SIG-M5 treated with dmso at 0.1 percent for 504 hours (cell line): Measurements from ENCODE around the gene CLDN20.

ENCODE experiments used
- DNase-seq: peaks from one replicate; lab custom pipeline; 2025; ENCODE audit not compliant: unreplicated experiment; lab: John Stamatoyannopoulos, UW

CLDN20 gene

GRCh38 chr6:155245193-155245592, 18.6 kb upstream of the CLDN20 start:
- no peak for DNase-seq

GRCh38 chr6:155245831-155246230, 18.0 kb upstream of the CLDN20 start:
- DNase-seq = no peak

GRCh38 chr6:155246825-155247224, 17.0 kb upstream of the CLDN20 start:
- no peak for DNase-seq

- DNase-seq = no peak
Observed at GRCh38 chr6:155247618-155248007, 16.2 kb upstream of the CLDN20 start.

DNA sequence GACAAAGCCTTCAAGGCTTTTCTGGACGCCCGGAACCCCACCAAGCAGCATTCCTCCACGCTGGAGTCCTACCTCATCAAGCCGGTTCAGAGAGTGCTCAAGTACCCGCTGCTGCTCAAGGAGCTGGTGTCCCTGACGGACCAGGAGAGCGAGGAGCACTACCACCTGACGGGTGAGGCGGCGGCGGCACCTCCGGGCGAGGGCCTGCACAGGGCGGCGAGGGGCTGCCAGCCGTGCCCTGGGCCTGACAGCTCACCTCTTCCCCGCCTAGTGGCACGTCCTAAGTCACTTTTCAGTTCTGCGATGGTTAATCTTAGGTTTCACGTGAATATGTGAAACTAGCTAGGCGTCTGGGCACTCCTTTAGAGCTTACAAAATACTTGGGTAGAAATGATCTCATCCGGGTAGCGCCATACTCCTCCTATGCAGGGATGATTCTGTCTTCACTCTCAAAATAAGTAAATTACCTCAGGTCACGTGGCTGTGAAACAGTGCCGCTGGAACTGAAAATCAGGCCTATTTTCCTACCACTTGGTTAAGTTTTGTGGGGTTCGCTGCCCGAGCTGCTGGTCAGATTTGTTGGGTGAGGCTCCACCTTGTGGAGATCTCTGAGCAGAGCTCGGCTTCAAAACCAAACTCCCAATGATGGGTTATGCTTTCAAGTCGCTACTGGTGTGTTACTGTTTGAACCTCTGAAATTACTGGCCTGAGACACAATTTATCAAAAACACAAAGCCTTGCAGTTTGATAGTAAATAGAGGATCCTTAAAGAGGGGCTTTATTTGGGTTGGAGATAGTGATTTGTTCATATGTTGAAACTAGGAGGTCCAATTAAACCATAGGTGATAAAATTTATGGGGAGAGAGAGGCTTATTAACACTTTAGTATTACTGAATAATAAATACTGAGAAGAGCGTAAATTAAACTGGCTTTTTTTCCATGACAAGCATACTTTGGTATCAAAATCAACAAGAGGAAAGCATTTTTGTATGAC, 15.5 kb upstream of the CLDN20 start:
- no peak for DNase-seq

DNA sequence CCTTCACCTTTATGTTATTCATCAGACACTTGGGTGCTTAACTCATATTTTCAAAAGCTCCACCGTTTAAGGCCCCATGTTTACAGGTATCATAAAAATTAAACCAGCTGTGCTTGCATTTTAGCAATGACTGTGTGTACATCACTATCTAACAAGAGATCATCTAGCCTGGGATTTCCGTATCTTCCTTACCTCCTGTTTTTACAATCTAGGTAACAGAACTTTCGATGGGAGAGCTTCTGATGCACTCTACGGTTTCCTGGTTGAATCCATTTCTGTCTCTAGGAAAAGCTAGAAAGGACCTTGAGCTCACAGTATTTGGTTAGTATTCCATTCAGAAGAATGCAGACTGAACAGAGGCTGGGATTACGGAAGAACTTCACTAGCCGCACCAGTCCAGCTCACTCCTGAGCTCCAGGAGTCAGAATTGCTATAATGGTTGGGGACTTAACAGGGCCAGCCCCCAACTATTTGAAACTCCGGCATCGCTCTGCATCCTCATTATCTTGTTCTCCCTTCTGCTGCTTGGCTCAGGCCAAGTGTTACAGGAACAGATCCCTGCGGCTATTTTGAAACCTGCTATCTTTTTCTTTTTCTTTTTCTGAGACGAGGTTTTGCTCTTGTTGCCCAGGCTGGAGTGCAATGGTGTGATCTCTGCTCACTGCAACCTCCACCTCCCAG, 13.0 kb upstream of the CLDN20 start:
- no peak for DNase-seq

DNA sequence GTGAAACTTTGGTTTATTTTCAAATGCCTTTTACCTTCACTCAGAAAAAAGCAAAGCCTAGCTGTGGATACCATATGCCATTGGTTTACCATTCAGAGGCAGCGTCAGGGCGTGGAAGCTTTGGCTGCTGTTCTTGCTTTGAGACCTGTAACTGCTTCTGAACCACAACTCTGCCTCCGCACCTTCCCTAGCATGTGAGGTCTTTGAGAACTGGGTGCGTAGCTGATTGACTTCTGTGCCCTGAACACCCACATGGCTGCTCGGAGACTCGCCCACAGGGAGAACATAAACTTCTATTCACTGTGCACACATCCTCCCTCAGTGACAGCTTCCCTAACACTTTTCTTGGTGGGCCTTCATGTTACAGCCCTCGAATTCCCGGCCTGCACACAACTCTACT, 11.2 kb upstream of the CLDN20 start:
- no peak for DNase-seq

DNA sequence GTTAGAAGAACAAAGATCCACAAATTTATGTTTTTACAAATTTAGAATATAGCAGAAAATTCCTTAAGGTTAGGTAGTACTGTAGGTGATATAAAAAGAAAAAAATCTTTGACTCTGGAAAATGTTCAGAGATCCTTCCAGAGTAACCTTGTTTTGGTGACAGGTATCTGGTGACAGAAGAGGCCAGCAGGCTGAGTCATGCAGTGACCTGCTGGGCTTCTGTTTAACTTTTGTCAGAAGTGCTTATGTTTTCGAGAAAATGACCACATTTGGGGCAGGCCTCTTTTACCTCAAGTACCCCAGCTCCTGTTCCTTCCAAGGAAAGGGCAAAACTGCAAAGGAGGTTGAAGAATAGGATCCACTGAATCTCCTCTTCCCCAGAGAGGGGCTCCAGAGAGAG, 10.5 kb upstream of the CLDN20 start:
- no peak for DNase-seq

- DNase-seq = no peak
Observed at GRCh38 chr6:155254139-155254538, 9.7 kb upstream of the CLDN20 start.

DNA sequence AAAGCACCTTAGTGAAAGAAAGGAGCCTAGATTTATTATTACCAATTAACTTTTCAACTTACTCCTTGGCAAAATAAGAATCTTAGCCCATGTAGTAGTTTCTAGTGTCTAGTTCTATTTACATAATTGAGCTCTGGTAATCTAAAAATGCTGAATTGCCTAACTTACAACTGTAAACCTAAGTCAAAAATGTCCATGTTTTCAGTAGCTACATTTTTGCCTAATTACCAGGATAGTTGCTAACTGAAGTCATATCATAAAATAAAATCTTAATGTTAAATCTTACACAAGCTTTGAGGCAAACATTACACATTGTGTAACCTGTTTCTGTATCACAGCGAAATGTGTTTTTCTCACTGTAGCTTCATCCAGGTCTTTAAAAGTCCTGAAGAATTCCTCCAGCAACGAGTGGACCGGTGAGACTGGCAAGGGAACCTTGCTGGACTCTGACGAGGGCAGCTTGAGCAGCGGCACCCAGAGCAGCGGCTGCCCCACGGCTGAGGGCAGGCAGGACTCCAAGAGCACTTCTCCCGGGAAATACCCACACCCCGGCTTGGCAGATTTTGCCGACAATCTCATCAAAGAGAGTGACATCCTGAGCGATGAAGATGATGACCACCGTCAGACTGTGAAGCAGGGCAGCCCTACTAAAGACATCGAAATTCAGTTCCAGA, 7.6 kb upstream of the CLDN20 start:
- DNase-seq = no peak

- no peak for DNase-seq
Observed at GRCh38 chr6:155257796-155258195, 6.0 kb upstream of the CLDN20 start.

GRCh38 chr6:155259204-155259603, 4.6 kb upstream of the CLDN20 start:
- DNase-seq = no peak

- DNase-seq = no peak
Observed at GRCh38 chr6:155259897-155260296, 3.9 kb upstream of the CLDN20 start.

DNA sequence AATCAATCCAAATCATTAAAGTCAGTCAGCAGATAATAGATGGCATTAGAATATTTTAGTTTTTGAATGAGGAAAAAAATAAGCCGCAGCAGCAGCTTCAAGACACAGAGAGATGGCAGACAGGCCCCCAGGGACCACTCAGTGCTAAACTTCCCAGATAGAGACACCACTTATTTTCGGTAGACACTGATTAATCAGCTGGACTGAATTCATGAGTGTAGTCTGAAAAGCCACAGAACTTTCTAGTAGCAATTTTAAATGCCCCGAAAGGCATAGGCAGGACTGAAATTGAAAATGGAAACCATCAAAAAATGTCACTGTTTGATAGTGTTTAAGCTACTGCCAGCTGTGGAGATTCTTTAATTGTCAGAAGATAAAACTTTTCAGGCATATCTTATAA, 3.1 kb upstream of the CLDN20 start:
- no peak for DNase-seq

DNA sequence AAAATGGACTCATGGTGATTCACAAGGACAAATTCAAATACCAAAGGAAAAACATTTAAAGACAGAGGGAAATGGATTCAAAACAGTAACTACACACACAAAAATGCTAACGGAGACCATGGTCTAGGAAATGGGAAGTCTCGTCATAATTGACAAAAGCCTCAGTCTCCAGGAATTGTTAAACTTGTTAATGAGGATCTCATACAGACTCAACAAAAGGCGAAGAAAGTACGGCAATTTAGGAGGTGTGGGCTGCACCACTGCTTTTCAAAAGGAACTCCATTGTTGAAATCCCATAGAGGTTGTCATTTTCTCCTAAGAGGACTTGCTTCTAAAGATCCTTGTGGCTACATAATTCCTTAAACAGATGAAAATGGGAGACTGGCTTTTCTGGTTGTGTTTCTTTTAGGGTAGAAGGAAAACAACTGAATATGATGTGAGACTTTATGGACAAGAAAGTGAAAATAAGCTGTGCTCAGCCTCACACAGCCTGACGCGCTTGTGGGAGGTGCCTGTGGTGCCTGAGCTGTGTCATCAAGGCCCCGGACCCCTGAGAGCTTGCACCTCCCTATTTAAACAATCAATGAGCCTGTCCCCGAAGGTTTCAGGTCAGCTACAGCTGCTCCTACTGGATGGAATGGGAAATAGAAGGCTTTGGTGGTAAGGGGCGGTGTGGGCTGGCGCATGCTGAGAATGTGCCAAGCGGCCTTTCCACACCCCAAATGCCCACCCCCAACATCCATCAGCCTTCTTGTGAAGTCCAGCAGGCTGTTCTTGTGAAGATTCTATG, 2.5 kb upstream of the CLDN20 start:
- no peak for DNase-seq

- no peak for DNase-seq
Observed at GRCh38 chr6:155262655-155263054, 1.2 kb upstream of the CLDN20 start.

DNA sequence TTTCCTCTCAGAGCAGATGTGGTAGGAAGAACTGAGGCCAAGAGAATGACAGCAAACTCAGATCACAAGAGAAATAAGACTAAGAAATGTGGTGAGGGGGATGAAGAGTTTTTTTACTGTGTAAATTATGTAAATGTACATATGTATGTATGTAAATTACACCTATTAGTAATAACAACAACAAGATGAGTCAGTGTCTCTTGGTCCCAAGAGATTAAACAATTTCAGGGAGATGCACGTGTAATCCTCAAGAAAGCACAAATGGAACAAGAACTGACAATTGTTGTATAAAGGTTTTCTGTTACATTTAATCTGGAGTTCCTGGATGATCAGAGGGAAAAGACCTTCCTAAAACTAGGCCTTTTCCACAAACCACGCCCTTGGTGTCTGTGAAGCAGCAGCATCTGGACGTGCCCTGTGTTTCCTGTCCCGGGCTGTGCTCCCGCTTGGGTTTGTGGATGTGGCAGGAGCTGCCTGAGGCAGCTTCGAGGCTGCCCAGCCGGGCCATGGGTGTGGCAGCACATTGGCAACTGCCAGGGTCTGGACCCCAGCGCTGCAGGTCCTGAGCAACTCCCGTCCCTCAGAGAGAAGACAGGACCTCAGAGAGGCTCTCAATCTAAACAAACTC, 994 bp downstream of the CLDN20 start:
- no peak for DNase-seq

DNA sequence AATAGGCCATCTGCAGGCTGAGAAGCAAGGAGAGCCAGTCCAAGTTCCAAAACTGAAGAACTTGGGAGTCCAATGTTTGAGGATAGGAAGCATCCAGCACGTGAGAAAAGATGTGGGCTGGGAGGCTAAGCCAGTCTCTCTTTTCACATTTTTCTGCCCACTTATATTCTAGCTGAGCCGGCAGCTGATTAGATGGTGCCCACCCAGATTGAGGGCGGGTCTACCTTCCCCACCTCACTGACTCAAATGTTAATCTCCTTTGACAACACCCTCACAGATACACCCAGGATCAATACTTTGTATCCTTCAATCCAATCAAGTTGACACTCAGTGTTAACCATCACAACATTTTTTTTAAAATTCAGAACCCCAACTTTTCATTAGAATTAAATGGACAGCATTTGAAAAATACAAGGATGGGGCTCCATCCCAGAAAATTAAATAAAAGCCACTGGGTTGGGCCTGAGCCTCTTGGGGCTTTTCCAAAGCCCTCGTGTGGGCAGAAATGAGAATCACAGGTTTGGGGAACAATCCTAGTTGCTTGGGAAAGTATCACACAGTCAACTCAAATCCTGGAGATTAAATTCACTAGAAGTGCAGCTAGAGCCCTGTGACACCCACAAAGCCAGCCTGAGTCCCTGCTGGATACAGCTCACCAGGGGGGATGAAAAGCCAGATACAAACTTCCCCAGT, 2.2 kb downstream of the CLDN20 start:
- DNase-seq = no peak

GRCh38 chr6:155267411-155267810, 3.6 kb downstream of the CLDN20 start:
- no peak for DNase-seq
